Ascending aorta (tissue), 2 donors: ENCODE data around the gene CEP44. TPM values are rescaled to one million over a fixed set of nuclear protein-coding genes. Genes with fewer than 3 reads are reported as not detected.

Experiments
- DNase-seq, 2 donors: peaks; one replicate each; pipeline ENCODE4 v3.0.0-alpha.2; 2019; ENCODE audit warnings: low spot score in 2 of 2
- H3K27ac ChIP-seq, 2 donors: fragments of 200-600 bp; sonication (generic); one replicate each; pipeline ENCODE4 v1.5.1; 2016 to 2017; ENCODE audit warnings: mild to moderate bottlenecking in 1 of 2
- H3K27me3 ChIP-seq: fragments of 200-600 bp; sonication (generic); one replicate; pipeline ENCODE4 v1.5.1; 2017
- H3K36me3 ChIP-seq, 2 donors: fragments of 200-600 bp; sonication (generic); one replicate each; pipeline ENCODE4 v1.5.1; 2016
- H3K4me1 ChIP-seq, 2 donors: fragments of 200-600 bp; sonication (generic); one replicate each; pipeline ENCODE4 v1.5.1; 2016 to 2017; ENCODE audit warnings: mild to moderate bottlenecking in 1 of 2
- H3K4me3 ChIP-seq, 2 donors: fragments of 200-600 bp; sonication (generic); one replicate each; pipeline ENCODE4 v1.5.1; 2016 to 2017; ENCODE audit warnings: mild to moderate bottlenecking in 1 of 2
- H3K9me3 ChIP-seq, 2 donors: fragments of 200-600 bp; sonication (generic); one replicate each; pipeline ENCODE4 v1.5.1; 2016
- intact Hi-C: fragments of 100-400 bp; cut with DNase I; formaldehyde crosslinking; loops from one replicate; pipeline ENCODE4 v1.15.1; 2023
- total RNA-seq: library from RNA; depleted of rRNA; stranded (reverse); fragments of >200 nt; gene quantifications from one replicate; pipeline ENCODE4 v1.1.0, GENCODE V29; 2016
- TF ChIP-seq, protein P1 (sequence below), 3 experiments: fragments of 200-600 bp in 2 of 3; fragments of 450-650 bp in 1 of 3; sonication (generic) in 2 of 3; IDR thresholded peaks; one replicate each; pipeline ENCODE4 v1.5.1; 2016 to 2019; ENCODE audit warnings: antibody characterized with exemption in 3 of 3, mild to moderate bottlenecking in 1 of 3, moderate library complexity in 1 of 3

Gene CEP44, protein sequence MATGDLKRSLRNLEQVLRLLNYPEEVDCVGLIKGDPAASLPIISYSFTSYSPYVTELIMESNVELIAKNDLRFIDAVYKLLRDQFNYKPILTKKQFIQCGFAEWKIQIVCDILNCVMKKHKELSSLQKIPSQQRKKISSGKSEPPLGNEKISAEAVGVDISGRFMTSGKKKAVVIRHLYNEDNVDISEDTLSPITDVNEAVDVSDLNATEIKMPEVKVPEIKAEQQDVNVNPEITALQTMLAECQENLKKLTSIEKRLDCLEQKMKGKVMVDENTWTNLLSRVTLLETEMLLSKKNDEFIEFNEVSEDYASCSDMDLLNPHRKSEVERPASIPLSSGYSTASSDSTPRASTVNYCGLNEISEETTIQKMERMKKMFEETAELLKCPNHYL
- total RNA-seq, result 5.7 TPM

DNA sequence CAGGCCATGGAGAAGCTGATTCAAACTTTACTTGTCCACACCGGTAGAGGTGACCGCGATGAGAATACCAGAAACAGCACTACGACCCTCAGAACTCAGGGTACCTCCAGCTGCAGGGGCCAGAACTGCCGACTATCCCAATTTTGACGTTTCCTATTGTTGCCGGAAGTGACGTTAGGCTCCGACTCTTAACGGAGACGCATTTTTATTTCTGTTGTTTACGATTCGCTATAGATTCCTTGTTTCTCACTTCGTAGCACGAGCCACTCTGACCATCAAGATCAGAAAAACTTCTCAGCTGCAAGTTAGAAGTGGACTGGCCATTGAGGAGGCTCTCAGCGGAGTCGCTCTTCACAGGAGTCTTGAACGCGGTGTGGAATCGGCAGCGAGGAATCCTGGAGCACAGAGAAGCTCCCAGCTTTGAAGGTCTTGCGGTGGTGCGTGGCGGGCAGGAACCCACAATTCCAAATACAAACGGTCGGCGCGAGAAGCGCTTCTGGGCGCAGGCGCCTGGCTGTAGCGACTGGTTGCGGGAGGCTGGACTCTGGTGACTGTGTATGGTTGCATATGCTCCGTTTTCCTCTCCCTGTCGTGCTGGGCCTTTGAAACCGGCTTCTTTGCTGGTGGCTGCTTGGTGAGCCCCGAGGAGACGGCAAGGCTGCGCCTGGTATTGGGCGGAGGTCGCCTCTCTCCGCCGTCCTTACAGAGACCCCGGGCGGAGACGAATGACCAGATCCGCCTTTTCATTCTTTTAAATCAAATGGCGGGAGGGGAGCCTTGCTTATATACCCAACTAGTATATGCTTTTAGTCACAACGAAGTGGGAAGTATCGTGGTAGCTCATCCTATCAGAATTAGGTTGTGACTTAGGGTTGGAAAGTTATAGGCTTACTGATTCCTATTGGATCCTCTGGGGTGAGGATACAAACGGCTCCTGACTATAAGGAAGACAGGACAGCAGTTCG, at the start of gene CEP44, which contains the start of gene FBXO8:
TSS of gene CEP44 (plus strand) at position 405 of the 965 bp plus-strand sequence. CDS start 15,211 bp downstream, outside the sequence.
TSS of gene FBXO8 (minus strand) at position 161 of the 965 bp plus-strand sequence. CDS start 20,575 bp downstream, outside the sequence.
- Histone ChIP-seq H3K27ac (peak within 1 kb of the TSS; percentile 96 to 98), H3K4me1 (peaks cover 0 to 13% of the 10 kb centered on the region in 2 donors), H3K9me3 (no peaks in the 10 kb centered on the region), H3K4me3 (peak within 1 kb of the TSS; percentile 84 to 96), H3K27me3 (no peaks in the 10 kb centered on the region), H3K36me3 (no peaks in the 10 kb centered on the region)
- TF ChIP-seq, protein P1, sequence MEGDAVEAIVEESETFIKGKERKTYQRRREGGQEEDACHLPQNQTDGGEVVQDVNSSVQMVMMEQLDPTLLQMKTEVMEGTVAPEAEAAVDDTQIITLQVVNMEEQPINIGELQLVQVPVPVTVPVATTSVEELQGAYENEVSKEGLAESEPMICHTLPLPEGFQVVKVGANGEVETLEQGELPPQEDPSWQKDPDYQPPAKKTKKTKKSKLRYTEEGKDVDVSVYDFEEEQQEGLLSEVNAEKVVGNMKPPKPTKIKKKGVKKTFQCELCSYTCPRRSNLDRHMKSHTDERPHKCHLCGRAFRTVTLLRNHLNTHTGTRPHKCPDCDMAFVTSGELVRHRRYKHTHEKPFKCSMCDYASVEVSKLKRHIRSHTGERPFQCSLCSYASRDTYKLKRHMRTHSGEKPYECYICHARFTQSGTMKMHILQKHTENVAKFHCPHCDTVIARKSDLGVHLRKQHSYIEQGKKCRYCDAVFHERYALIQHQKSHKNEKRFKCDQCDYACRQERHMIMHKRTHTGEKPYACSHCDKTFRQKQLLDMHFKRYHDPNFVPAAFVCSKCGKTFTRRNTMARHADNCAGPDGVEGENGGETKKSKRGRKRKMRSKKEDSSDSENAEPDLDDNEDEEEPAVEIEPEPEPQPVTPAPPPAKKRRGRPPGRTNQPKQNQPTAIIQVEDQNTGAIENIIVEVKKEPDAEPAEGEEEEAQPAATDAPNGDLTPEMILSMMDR (IDR thresholded peaks at IDR 0.05), result no peak
- intact Hi-C loops, result loop anchor here (1.0 to 10.0 kb wide), 4 partner anchors 779 to 1781 kb away; partner anchors contain the start of genes GALNT7, SAP30 and WDR17
- peak; percentile 10 to 77 for DNase-seq

DNA sequence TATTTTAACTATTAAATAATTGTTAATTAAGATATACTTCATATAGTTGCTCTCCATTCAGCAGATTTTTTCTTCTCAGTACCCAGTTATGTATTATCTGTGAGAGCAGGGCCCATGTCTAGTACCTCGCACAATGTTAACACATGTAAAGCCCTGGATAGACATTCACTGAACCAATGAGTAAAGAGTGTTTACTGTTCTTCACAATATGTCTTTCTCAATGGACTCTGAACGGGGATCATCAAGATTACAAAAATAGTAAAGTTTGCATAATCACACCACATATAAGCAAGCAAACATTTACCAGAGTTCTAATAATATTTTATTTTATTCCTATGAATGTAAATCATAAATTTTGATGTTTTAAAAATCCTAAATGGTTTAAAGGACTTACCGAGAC, 47.4 kb upstream of the CEP44 start:
- Histone ChIP-seq H3K4me1 (no peaks in the 10 kb centered on the region), H3K9me3 (no peaks in the 10 kb centered on the region), H3K27ac (no peak overlapping the region), H3K4me3 (no peak overlapping the region), H3K27me3 (no peaks in the 10 kb centered on the region), H3K36me3 (peaks cover 5 to 34% of the 10 kb centered on the region in 2 donors)
- DNase-seq, result no peak
- intact Hi-C loops, result no loop called here
- TF ChIP-seq, protein P1 (IDR thresholded peaks at IDR 0.05), result no peak

DNA sequence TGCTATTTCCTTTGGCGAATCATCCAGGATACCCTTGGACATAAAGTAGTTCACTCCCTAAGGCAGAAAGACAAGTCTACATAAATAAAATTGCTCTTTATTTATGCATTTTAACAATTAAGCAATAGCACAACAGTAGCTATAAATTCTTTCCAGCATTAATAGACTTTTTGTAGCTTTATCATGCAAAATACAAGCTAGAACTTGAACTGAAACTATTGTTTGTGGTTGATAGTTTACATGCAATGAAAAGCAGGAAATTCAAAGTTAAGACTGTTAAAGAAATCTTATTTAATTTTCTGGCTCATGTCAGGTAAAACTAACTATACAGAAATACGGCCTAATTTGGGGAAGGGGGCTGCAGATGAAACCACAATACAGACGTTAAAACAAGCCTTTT, 42.5 kb upstream of the CEP44 start:
- TF ChIP-seq, protein P1 (IDR thresholded peaks at IDR 0.05), result no peak
- DNase-seq, result no peak
- Histone ChIP-seq H3K4me1 (no peaks in the 10 kb centered on the region), H3K27ac (no peak overlapping the region), H3K9me3 (no peaks in the 10 kb centered on the region), H3K4me3 (no peak overlapping the region), H3K36me3 (peaks cover 3 to 25% of the 10 kb centered on the region in 2 donors), H3K27me3 (no peaks in the 10 kb centered on the region)
- intact Hi-C loops, result no loop called here

DNA sequence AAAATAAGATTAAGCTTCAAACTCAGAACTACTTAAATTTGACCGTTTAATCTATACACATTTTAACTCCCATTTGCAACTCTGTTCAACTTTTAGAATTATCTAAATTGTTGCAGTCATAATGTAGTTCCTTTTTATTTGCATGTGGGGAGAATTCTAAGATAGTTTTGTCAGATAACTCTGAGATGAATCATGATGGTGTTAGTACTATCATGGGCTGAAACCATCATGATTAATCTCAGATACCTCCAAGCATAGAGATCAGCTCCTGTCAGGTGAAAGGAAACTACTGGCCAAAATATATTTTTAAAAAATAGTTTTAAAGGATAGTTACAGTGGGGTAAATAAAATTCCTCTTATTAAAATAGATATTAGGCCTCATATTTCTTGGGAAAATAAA, 39.3 kb upstream of the CEP44 start:
- H3K4me1 ChIP-seq, result no peaks in the 10 kb centered on the region
- H3K36me3 ChIP-seq, result peaks cover 0 to 8% of the 10 kb centered on the region in 2 donors
- TF ChIP-seq, protein P1 (IDR thresholded peaks at IDR 0.05), result no peak
- H3K27ac ChIP-seq, result no peak overlapping the region
- intact Hi-C loops, result no loop called here
- H3K9me3 ChIP-seq, result no peaks in the 10 kb centered on the region
- no peak overlapping the region for H3K4me3 ChIP-seq
- no peak for DNase-seq
- H3K27me3 ChIP-seq, result no peaks in the 10 kb centered on the region

DNA sequence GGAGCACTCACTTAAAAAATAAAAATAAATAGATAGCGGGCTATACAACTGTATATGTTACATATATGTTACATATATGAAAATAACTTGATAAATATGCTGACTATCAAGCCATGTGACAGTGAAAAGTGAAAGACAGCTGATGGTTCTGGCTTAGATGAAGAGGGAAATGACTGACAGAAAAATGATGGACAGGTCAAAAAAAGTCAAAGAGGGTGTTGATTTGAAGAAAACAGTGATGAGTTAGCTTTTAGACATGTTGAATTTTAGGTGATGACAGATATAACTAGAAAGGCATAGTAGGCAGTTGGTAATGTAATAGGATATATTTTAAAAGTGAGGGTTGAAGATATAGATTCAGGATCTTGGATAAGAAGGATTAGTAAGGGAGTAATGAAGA, 38.0 kb upstream of the CEP44 start:
- no peak for DNase-seq
- Histone ChIP-seq H3K4me3 (no peak overlapping the region), H3K27ac (no peak overlapping the region), H3K36me3 (no peaks in the 10 kb centered on the region), H3K9me3 (no peaks in the 10 kb centered on the region), H3K4me1 (no peaks in the 10 kb centered on the region), H3K27me3 (no peaks in the 10 kb centered on the region)
- TF ChIP-seq, protein P1 (IDR thresholded peaks at IDR 0.05), result no peak
- intact Hi-C loops, result no loop called here
